Activated gamma-delta T cell (primary cell): ENCODE results near the gene LAMA5.

Experiments used
- DNase-seq: peaks from one replicate; lab custom pipeline; 2025; lab: John Stamatoyannopoulos, UW

Gene LAMA5

GRCh38 chr20:62358171-62359042, 8.7 kb downstream of the LAMA5 start:
- no peak for DNase-seq

- DNase-seq: no peak
These were observed 9.4 kb downstream of the LAMA5 start for GRCh38 chr20:62357681-62358080.

GRCh38 chr20:62357187-62357667, 9.9 kb downstream of the LAMA5 start:
- no peak for DNase-seq

GRCh38 chr20:62356589-62357186, 10.4 kb downstream of the LAMA5 start:
- DNase-seq: no peak

GRCh38 chr20:62355878-62356588, 11.1 kb downstream of the LAMA5 start:
- no peak for DNase-seq

GRCh38 chr20:62355516-62355877, 11.6 kb downstream of the LAMA5 start:
- DNase-seq: no peak

GRCh38 chr20:62354811-62355341, 12.2 kb downstream of the LAMA5 start:
- no peak for DNase-seq

- no peak for DNase-seq
These were observed 12.9 kb downstream of the LAMA5 start for GRCh38 chr20:62354031-62354808.

GRCh38 chr20:62353289-62354030, 13.7 kb downstream of the LAMA5 start:
- no peak for DNase-seq

GRCh38 chr20:62352402-62353288, 14.5 kb downstream of the LAMA5 start:
- no peak for DNase-seq

- no peak for DNase-seq
These were observed 15.4 kb downstream of the LAMA5 start for GRCh38 chr20:62351469-62352401.

- DNase-seq: no peak
These were observed 16.3 kb downstream of the LAMA5 start for GRCh38 chr20:62350629-62351422.

GRCh38 chr20:62350098-62350628, 16.9 kb downstream of the LAMA5 start:
- no peak for DNase-seq

- DNase-seq: no peak
These were observed 17.5 kb downstream of the LAMA5 start for GRCh38 chr20:62349556-62350097.

- no peak for DNase-seq
These were observed 18.5 kb downstream of the LAMA5 start for GRCh38 chr20:62348604-62349003.

GRCh38 chr20:62347445-62347844, 19.7 kb downstream of the LAMA5 start:
- no peak for DNase-seq

- no peak for DNase-seq
These were observed 20.0 kb downstream of the LAMA5 start for GRCh38 chr20:62347151-62347404.
